Body of pancreas (tissue), 4 donors: ENCODE measurements around the gene NAMPT.

ENCODE experiments used
- POLR2A ChIP-seq, 3 donors: fragments of 450-650 bp; IDR thresholded peaks; one replicate each; pipeline ENCODE4 v1.6.1; 2016; ENCODE audit warnings: antibody characterized with exemption in 3 of 3, mild to moderate bottlenecking in 2 of 3
- TF ChIP-seq, protein P1 (sequence below), 7 experiments: fragments of 450-650 bp in 4 of 7; fragments of 200-600 bp in 3 of 7; sonication (generic) in 3 of 7; IDR thresholded peaks; one replicate each; pipeline ENCODE4 v1.5.1; 2016 to 2019; ENCODE audit warnings: antibody characterized with exemption in 7 of 7

DNA sequence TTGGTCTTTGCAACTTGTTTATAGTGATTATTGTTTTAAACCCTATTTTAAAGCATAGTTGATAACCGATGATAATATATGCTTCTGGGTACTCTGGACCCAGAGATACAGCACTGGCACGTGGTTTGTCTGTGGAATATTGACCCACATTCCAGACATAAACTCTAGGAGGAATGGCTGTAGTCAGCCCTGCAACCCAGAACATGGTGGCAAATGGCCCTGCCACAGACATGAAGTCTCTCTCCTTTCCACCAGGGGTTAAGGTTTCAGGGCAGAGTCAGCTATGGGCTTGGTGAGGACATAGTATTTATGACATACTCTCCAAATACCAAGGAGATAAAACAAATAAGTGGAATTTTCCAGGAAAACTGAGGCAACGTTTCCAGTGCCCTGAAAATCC, 83.6 kb downstream of the NAMPT start:
- TF ChIP-seq, protein P1, sequence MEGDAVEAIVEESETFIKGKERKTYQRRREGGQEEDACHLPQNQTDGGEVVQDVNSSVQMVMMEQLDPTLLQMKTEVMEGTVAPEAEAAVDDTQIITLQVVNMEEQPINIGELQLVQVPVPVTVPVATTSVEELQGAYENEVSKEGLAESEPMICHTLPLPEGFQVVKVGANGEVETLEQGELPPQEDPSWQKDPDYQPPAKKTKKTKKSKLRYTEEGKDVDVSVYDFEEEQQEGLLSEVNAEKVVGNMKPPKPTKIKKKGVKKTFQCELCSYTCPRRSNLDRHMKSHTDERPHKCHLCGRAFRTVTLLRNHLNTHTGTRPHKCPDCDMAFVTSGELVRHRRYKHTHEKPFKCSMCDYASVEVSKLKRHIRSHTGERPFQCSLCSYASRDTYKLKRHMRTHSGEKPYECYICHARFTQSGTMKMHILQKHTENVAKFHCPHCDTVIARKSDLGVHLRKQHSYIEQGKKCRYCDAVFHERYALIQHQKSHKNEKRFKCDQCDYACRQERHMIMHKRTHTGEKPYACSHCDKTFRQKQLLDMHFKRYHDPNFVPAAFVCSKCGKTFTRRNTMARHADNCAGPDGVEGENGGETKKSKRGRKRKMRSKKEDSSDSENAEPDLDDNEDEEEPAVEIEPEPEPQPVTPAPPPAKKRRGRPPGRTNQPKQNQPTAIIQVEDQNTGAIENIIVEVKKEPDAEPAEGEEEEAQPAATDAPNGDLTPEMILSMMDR (IDR thresholded peaks at IDR 0.05): no peak
- TF ChIP-seq POLR2A (IDR thresholded peaks at IDR 0.05): no peak
